GM19372 (cell line): ENCODE measurements around the gene KISS1R.
"Not testable (repeated sequence)": the region's sequence is repeated elsewhere in the genome, so short reads cannot be mapped to it uniquely, and the experiment has no call there.

Source experiments
- ATAC-seq: cut with Tn5 transposase; IDR thresholded peaks from one replicate; pipeline ENCODE4 v1.9.1; 2021; ENCODE audit warnings: mild to moderate bottlenecking, low read depth, moderate library complexity; ENCODE audit not compliant: unreplicated experiment

Gene KISS1R

GRCh38 chr19:917323-918151, at the start of gene KISS1R:
TSS of gene KISS1R (plus strand) at chr19:917333. CDS start at chr19:917503, 170 bp downstream.
- no peak for ATAC-seq

GRCh38 chr19:867855-868457, 49.2 kb upstream of the KISS1R start:
- no peak for ATAC-seq

GRCh38 chr19:868458-869244, 48.5 kb upstream of the KISS1R start:
- no peak for ATAC-seq

- no peak for ATAC-seq
Observed at GRCh38 chr19:869245-870177, 47.6 kb upstream of the KISS1R start.

GRCh38 chr19:870314-870713, 46.8 kb upstream of the KISS1R start:
- no peak for ATAC-seq

- no peak for ATAC-seq
Observed at GRCh38 chr19:870963-871401, 46.2 kb upstream of the KISS1R start.

GRCh38 chr19:871446-872265, 45.5 kb upstream of the KISS1R start:
- no peak for ATAC-seq

GRCh38 chr19:872266-872951, 44.7 kb upstream of the KISS1R start:
- ATAC-seq: no peak

- ATAC-seq: no peak
Observed at GRCh38 chr19:873084-873483, 44.0 kb upstream of the KISS1R start.

- ATAC-seq: no peak
Observed at GRCh38 chr19:873561-874041, 43.5 kb upstream of the KISS1R start.

- ATAC-seq: no peak
Observed at GRCh38 chr19:875265-875879, 41.8 kb upstream of the KISS1R start.

- no peak for ATAC-seq
Observed at GRCh38 chr19:876089-876488, 41.0 kb upstream of the KISS1R start.

- ATAC-seq: no peak
Observed at GRCh38 chr19:876780-877314, 40.3 kb upstream of the KISS1R start.

- not testable (repeated sequence) for ATAC-seq
Observed at GRCh38 chr19:877992-878660, 39.0 kb upstream of the KISS1R start.

- ATAC-seq: not testable (repeated sequence)
Observed at GRCh38 chr19:878751-879561, 38.2 kb upstream of the KISS1R start.

GRCh38 chr19:879711-880438, 37.3 kb upstream of the KISS1R start:
- ATAC-seq: no peak
